Activated CD4-positive, alpha-beta T cell treated with anti-CD3 and anti-CD28 coated beads, Interleukin-2, amount 10 ng/mL, durations not matched to agents 7 days and 5 days (primary cell): ENCODE measurements around the gene CFAP70. TPM values are rescaled to one million over a fixed set of nuclear protein-coding genes. Genes with fewer than 3 reads are reported as not detected.
"Not testable (repeated sequence)": the region's sequence is repeated elsewhere in the genome, so short reads cannot be mapped to it uniquely, and the experiment has no call there.

Source experiments
- CTCF ChIA-PET: fragments of 350-600 bp; sonication (Branson Sonifier 250); formaldehyde crosslinking; loops from one replicate; lab custom pipeline; 2021; ENCODE audit warnings: antibody characterized with exemption; lab: Charles Lee
- POLR2A ChIA-PET: fragments of 350-600 bp; sonication (Branson Sonifier 250); formaldehyde crosslinking; loops from one replicate; lab custom pipeline; 2021; ENCODE audit warnings: antibody characterized with exemption; lab: Charles Lee
- DNase-seq: peaks from one replicate; pipeline ENCODE4 v3.0.0-alpha.2; 2020
- H3K27ac Mint-ChIP-seq: one replicate; pipeline ENCODE4 v1.8.0; 2021; ENCODE audit warnings: mild to moderate bottlenecking, moderate library complexity, mixed read lengths
- H3K27me3 Mint-ChIP-seq: one replicate; pipeline ENCODE4 v1.8.0; 2021; ENCODE audit warnings: mixed read lengths
- H3K36me3 Mint-ChIP-seq: one replicate; pipeline ENCODE4 v1.8.0; 2021; ENCODE audit warnings: low read depth, mixed read lengths
- H3K4me1 Mint-ChIP-seq: one replicate; pipeline ENCODE4 v1.8.0; 2021; ENCODE audit warnings: mixed read lengths
- H3K4me3 Mint-ChIP-seq: one replicate; pipeline ENCODE4 v1.8.0; 2021; ENCODE audit warnings: mild to moderate bottlenecking, moderate library complexity, mixed read lengths
- H3K9me3 Mint-ChIP-seq: one replicate; pipeline ENCODE4 v1.8.0; 2021; ENCODE audit warnings: mixed read lengths
- total RNA-seq, 2 experiments: library from RNA; stranded (reverse); gene quantifications; one replicate each; pipeline ENCODE4 v1.2.3, GENCODE V29; 2021

CFAP70 gene
- total RNA-seq, 2 experiments from 2014 or later: 0.57 to 0.75 TPM

DNA sequence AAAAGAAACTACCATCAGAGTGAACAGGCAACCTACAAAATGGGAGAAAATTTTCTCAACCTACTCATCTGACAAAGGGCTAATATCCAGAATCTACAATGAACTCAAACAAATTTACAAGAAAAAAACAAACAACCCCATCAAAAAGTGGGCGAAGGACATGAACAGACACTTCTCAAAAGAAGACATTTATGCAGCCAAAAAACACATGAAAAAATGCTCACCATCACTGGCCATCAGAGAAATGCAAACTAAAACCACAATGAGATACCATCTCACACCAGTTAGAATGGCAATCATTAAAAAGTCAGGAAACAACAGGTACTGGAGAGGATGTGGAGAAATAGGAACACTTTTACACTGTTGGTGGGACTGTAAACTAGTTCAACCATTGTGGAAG lies 30.1 kb downstream of the CFAP70 start:
- H3K4me1 Mint-ChIP-seq, H3K27ac Mint-ChIP-seq, CTCF ChIA-PET, H3K36me3 Mint-ChIP-seq, DNase-seq, H3K4me3 Mint-ChIP-seq, H3K9me3 Mint-ChIP-seq, POLR2A ChIA-PET: not testable (repeated sequence)
- peaks cover 19% of the 10 kb centered on the region for H3K27me3 Mint-ChIP-seq

GRCh38 chr10:73325290-73325689 lies 33.4 kb downstream of the CFAP70 start:
- H3K36me3 Mint-ChIP-seq, H3K4me3 Mint-ChIP-seq, H3K27me3 Mint-ChIP-seq, H3K4me1 Mint-ChIP-seq, CTCF ChIA-PET, H3K9me3 Mint-ChIP-seq, H3K27ac Mint-ChIP-seq, POLR2A ChIA-PET, DNase-seq: not testable (repeated sequence)

- H3K4me1 Mint-ChIP-seq, DNase-seq, CTCF ChIA-PET, POLR2A ChIA-PET, H3K9me3 Mint-ChIP-seq, H3K36me3 Mint-ChIP-seq, H3K27ac Mint-ChIP-seq, H3K27me3 Mint-ChIP-seq, H3K4me3 Mint-ChIP-seq: not testable (repeated sequence)
Observed at GRCh38 chr10:73323582-73323981, 35.1 kb downstream of the CFAP70 start.

- POLR2A ChIA-PET: no interaction called here
Observed at GRCh38 chr10:73310475-73310874, 48.2 kb downstream of the CFAP70 start.

GRCh38 chr10:73307203-73307800 lies 51.4 kb downstream of the CFAP70 start:
- Mint-ChIP-seq H3K27ac (no peak overlapping the region), H3K4me3 (no peak overlapping the region), H3K36me3 (peaks cover 4% of the 10 kb centered on the region), H3K27me3 (no peaks in the 10 kb centered on the region), H3K9me3 (peaks cover 15% of the 10 kb centered on the region), H3K4me1 (no peaks in the 10 kb centered on the region)
- ChIA-PET CTCF (no interaction called here), POLR2A (no interaction called here)
- DNase-seq: no peak

More at GRCh38 chr10:73310475-73310874, 48.2 kb downstream of the CFAP70 start:
- no peak for DNase-seq
- H3K9me3 Mint-ChIP-seq: peaks cover 15% of the 10 kb centered on the region
- H3K27me3 Mint-ChIP-seq: no peaks in the 10 kb centered on the region
- peaks cover 4% of the 10 kb centered on the region for H3K36me3 Mint-ChIP-seq
- H3K27ac Mint-ChIP-seq: no peak overlapping the region
- H3K4me3 Mint-ChIP-seq: no peak overlapping the region
- no peaks in the 10 kb centered on the region for H3K4me1 Mint-ChIP-seq
- CTCF ChIA-PET: no interaction called here

GRCh38 chr10:73306171-73306708 lies 52.4 kb downstream of the CFAP70 start:
- Mint-ChIP-seq H3K9me3 (peaks cover 15% of the 10 kb centered on the region), H3K4me1 (no peaks in the 10 kb centered on the region), H3K36me3 (peaks cover 4% of the 10 kb centered on the region), H3K27ac (no peak overlapping the region), H3K4me3 (no peak overlapping the region), H3K27me3 (no peaks in the 10 kb centered on the region)
- ChIA-PET POLR2A (no interaction called here), CTCF (no interaction called here)
- DNase-seq: no peak

GRCh38 chr10:73296946-73297345 lies 61.7 kb downstream of the CFAP70 start:
- CTCF ChIA-PET: no interaction called here
- no peak for DNase-seq
- POLR2A ChIA-PET: no interaction called here
- H3K27ac Mint-ChIP-seq: no peak overlapping the region
- H3K36me3 Mint-ChIP-seq: no peaks in the 10 kb centered on the region
- H3K9me3 Mint-ChIP-seq: no peaks in the 10 kb centered on the region
- H3K4me1 Mint-ChIP-seq: peaks cover 3% of the 10 kb centered on the region
- no peak overlapping the region for H3K4me3 Mint-ChIP-seq
- H3K27me3 Mint-ChIP-seq: peaks cover 7% of the 10 kb centered on the region

DNA sequence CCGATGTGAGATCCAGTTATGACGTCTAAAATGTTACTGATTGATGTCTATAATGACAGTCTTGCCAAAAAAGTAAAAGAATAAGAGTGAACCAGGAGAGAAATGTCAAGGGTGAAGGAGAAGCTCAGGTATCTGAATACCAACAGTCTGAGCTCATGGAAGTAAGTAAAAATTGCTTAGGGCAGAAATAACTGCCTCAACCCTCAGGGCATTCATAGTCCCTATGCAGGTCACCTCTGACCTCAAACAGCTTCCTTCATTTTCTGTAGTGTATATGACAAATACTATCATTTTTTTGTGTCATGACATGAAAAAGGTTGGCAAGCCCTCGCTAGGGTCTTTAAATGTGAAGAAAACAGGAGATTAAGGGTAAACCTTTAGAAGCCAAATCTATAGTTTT lies 65.2 kb downstream of the CFAP70 start:
- Mint-ChIP-seq H3K36me3 (peaks cover 1% of the 10 kb centered on the region), H3K9me3 (no peaks in the 10 kb centered on the region), H3K27me3 (peaks cover 7% of the 10 kb centered on the region), H3K4me1 (peaks cover 3% of the 10 kb centered on the region), H3K4me3 (no peak overlapping the region), H3K27ac (no peak overlapping the region)
- ChIA-PET POLR2A (no interaction called here), CTCF (no interaction called here)
- no peak for DNase-seq

- no peaks in the 10 kb centered on the region for H3K27me3 Mint-ChIP-seq
- H3K36me3 Mint-ChIP-seq: peaks cover 1% of the 10 kb centered on the region
- POLR2A ChIA-PET: no interaction called here
- H3K4me3 Mint-ChIP-seq: no peak overlapping the region
- no peak overlapping the region for H3K27ac Mint-ChIP-seq
- no peaks in the 10 kb centered on the region for H3K4me1 Mint-ChIP-seq
- no peak for DNase-seq
- CTCF ChIA-PET: no interaction called here
- H3K9me3 Mint-ChIP-seq: no peaks in the 10 kb centered on the region
Observed at GRCh38 chr10:73289958-73290357, 68.7 kb downstream of the CFAP70 start.

- Mint-ChIP-seq H3K4me3 (no peak overlapping the region), H3K27ac (no peak overlapping the region), H3K36me3 (peaks cover 1% of the 10 kb centered on the region), H3K9me3 (no peaks in the 10 kb centered on the region), H3K27me3 (no peaks in the 10 kb centered on the region), H3K4me1 (no peaks in the 10 kb centered on the region)
- no peak for DNase-seq
- POLR2A ChIA-PET: no interaction called here
- CTCF ChIA-PET: interaction anchor here (0.7 kb wide), 1 partner anchor 111 kb away, joined by 3 read pairs; no protein-coding TSS in a partner anchor
Observed at GRCh38 chr10:73287441-73287840, 71.2 kb downstream of the CFAP70 start.

DNA sequence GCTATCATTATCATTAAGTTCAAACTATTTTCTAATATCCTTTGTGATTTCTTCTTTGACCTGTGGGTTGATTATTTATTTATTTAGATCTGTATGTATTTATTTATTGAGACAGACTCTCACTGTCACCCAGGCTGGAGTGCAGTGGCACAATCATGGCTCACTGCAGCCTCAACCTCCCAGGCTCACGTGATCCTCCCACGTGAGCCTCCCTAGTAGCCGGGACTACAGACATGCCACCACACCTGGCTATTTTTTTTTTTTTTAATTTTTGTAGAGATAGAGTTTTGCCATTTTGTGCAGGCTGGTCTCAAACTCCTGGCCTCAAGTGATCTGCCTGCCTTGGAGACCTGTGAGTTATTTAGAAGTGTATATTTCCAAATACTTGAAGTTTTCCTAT lies 77.6 kb downstream of the CFAP70 start:
- POLR2A ChIA-PET: no interaction called here

DNA sequence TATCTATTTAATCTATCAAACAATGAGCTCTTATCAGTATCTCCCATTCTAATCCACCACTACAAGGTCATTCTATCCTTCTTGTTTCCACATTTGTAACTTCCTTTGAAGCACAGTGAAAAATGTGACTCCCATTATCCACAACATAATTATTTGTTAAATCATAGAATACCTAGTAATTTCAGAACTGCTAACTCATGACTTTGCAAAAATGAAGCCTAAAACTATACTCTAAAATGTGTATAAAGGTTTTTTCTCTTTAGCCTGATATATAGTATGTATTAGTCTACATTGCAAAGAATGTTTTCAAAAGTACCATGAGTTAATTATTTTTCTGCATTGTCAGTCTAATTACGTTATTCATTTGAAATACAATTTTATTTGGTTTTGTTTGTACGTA lies 94.2 kb downstream of the CFAP70 start:
- H3K4me3 Mint-ChIP-seq: no peak overlapping the region
- H3K27me3 Mint-ChIP-seq: peaks cover 6% of the 10 kb centered on the region
- H3K9me3 Mint-ChIP-seq: no peaks in the 10 kb centered on the region
- no peak overlapping the region for H3K27ac Mint-ChIP-seq
- ChIA-PET POLR2A (no interaction called here), CTCF (interaction anchor here (0.6 to 1.8 kb wide), 2 partner anchors 96 to 379 kb away, joined by 3 to 6 read pairs; no protein-coding TSS in a partner anchor)
- no peak for DNase-seq
- no peaks in the 10 kb centered on the region for H3K36me3 Mint-ChIP-seq
- H3K4me1 Mint-ChIP-seq: peaks cover 5% of the 10 kb centered on the region

More for the DNA sequence above, 77.6 kb downstream of the CFAP70 start:
- no peaks in the 10 kb centered on the region for H3K9me3 Mint-ChIP-seq
- no peak for DNase-seq
- no peak overlapping the region for H3K27ac Mint-ChIP-seq
- H3K27me3 Mint-ChIP-seq: no peaks in the 10 kb centered on the region
- no peaks in the 10 kb centered on the region for H3K36me3 Mint-ChIP-seq
- H3K4me1 Mint-ChIP-seq: no peaks in the 10 kb centered on the region
- H3K4me3 Mint-ChIP-seq: no peak overlapping the region
- CTCF ChIA-PET: no interaction called here

DNA sequence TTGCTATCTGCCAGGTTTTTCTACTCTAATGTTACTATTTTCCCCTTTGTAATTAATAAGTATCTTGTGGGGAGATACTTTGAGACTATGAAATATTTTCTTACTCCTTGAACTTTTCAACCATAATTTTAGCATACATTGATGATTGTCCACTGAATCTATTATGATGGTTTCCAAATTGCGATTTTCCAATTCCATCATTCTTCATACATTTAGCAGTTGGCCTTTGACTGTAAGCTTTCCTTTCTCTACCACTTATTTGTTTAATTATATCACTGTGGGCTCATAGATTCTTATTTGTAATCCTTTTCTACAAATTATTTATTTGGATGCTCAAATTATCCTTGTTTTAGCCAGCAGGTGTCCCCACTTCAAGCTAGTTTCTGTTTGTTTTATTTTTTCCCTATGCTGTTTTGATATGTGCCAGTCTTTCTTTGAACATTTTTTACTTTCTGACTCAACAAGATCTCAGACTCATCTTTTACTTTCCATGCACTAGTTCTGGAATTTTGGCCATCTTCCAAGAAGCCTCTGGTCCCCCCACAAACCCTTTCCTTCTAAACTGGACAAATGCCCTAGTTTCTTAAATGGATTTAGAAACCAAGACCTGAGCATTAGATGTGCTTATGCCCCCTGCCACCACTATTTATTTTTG lies 94.8 kb downstream of the CFAP70 start:
- POLR2A ChIA-PET: no interaction called here
- H3K27me3 Mint-ChIP-seq: peaks cover 6% of the 10 kb centered on the region
- peaks cover 4% of the 10 kb centered on the region for H3K36me3 Mint-ChIP-seq
- H3K27ac Mint-ChIP-seq: no peak overlapping the region
- DNase-seq: peak; percentile 17
- H3K9me3 Mint-ChIP-seq: peaks cover 6% of the 10 kb centered on the region
- CTCF ChIA-PET: interaction anchor here (0.6 to 2.0 kb wide), 4 partner anchors 8 to 380 kb away, joined by 3 to 6 read pairs (median 4); no protein-coding TSS in a partner anchor
- no peak overlapping the region for H3K4me3 Mint-ChIP-seq
- peaks cover 5% of the 10 kb centered on the region for H3K4me1 Mint-ChIP-seq
